HEK293 (cell line): ENCODE data around the gene HNRNPUL1.

Source experiments
- CTCF ChIA-PET: fragments of 350-600 bp; formaldehyde crosslinking; extraction: SDS; loops from one replicate; lab custom pipeline; 2021; ENCODE audit warnings: antibody characterized with exemption; lab: Yijun Ruan, JAX
- POLR2A ChIA-PET: fragments of 300-600 bp; formaldehyde crosslinking; extraction: SDS; loops from one replicate; lab custom pipeline; 2020; ENCODE audit warnings: antibody characterized with exemption, inconsistent platforms; lab: Yijun Ruan, JAX
- H3K27ac ChIP-seq: fragments of 200-500 bp; sonication (Bioruptor generic); 2 replicates; pipeline ENCODE4 v1.5.1; 2014; ENCODE audit warnings: low read depth, low read length, control low read depth, inconsistent platforms; ENCODE audit errors: extremely low read depth
- H3K36me3 ChIP-seq, 2 experiments: fragments of 200-500 bp in 1 of 2; sonication (Bioruptor generic) in 1 of 2; 1 replicate in 1 of 2; 2 replicates in 1 of 2; pipeline ENCODE4 v1.5.1; 2014 to 2017; ENCODE audit warnings: inconsistent platforms in 2 of 2, low read length in 2 of 2; ENCODE audit not compliant: control insufficient read depth in 2 of 2, insufficient read depth in 1 of 2
- H3K4me1 ChIP-seq: fragments of 200-500 bp; sonication (Bioruptor generic); 2 replicates; pipeline ENCODE4 v1.5.1; 2014; ENCODE audit warnings: mild to moderate bottlenecking, low read length, inconsistent platforms; ENCODE audit not compliant: control insufficient read depth, insufficient read depth
- H3K4me3 ChIP-seq: 2 replicates; pipeline ENCODE4 v1.5.1; 2011; ENCODE audit warnings: low read depth, mild to moderate bottlenecking, control low read depth, low read length, moderate library complexity
- H3K9me3 ChIP-seq: fragments of 200-500 bp; sonication (Bioruptor generic); 2 replicates; pipeline ENCODE4 v1.5.1; 2014; ENCODE audit warnings: low read depth, low read length, inconsistent platforms; ENCODE audit not compliant: control insufficient read depth, insufficient read depth
- GLI4 ChIP-seq: fragments of 450-650 bp; formaldehyde crosslinking; IDR thresholded peaks from 2 replicates; pipeline ENCODE4 v1.5.1; 2016; ENCODE audit warnings: missing biosample characterization, missing genetic modification characterization
- PRDM10 ChIP-seq: fragments of 450-650 bp; formaldehyde crosslinking; IDR thresholded peaks from 2 replicates; pipeline ENCODE4 v1.5.1; 2016; ENCODE audit warnings: missing biosample characterization, missing genetic modification characterization
- SCRT1 ChIP-seq: fragments of 450-650 bp; formaldehyde crosslinking; IDR thresholded peaks from 2 replicates; pipeline ENCODE4 v1.5.1; 2016; ENCODE audit warnings: missing biosample characterization, missing genetic modification characterization, borderline replicate concordance
- ZFP69B ChIP-seq: fragments of 450-650 bp; formaldehyde crosslinking; IDR thresholded peaks from 2 replicates; pipeline ENCODE4 v1.5.1; 2016; ENCODE audit warnings: missing biosample characterization, missing genetic modification characterization
- ZNF19 ChIP-seq: fragments of 450-650 bp; formaldehyde crosslinking; IDR thresholded peaks from 2 replicates; pipeline ENCODE4; 2016; ENCODE audit warnings: missing biosample characterization, missing genetic modification characterization, low read depth
- ZNF341 ChIP-seq: fragments of 450-650 bp; formaldehyde crosslinking; IDR thresholded peaks from 2 replicates; pipeline ENCODE4; 2016; ENCODE audit warnings: low read depth, missing biosample characterization, missing genetic modification characterization
- ZNF555 ChIP-seq: fragments of 450-650 bp; formaldehyde crosslinking; conservative IDR thresholded peaks from 2 replicates; pipeline ENCODE4 v1.5.1; 2017; ENCODE audit warnings: missing biosample characterization, mild to moderate bottlenecking, missing genetic modification characterization, inconsistent platforms
- ZNF558 ChIP-seq: fragments of 450-650 bp; formaldehyde crosslinking; IDR thresholded peaks from 2 replicates; pipeline ENCODE4 v1.5.1; 2016; ENCODE audit warnings: missing biosample characterization, missing genetic modification characterization
- ZNF600 ChIP-seq: fragments of 450-650 bp; formaldehyde crosslinking; IDR thresholded peaks from 2 replicates; pipeline ENCODE4 v1.5.1; 2016; ENCODE audit warnings: missing biosample characterization, missing genetic modification characterization
- ZNF610 ChIP-seq: fragments of 450-650 bp; formaldehyde crosslinking; IDR thresholded peaks from 2 replicates; pipeline ENCODE4 v1.5.1; 2016; ENCODE audit warnings: missing biosample characterization, missing genetic modification characterization, borderline replicate concordance
- ZNF792 ChIP-seq: fragments of 450-650 bp; formaldehyde crosslinking; IDR thresholded peaks from 2 replicates; pipeline ENCODE4 v1.5.1; 2016; ENCODE audit warnings: missing biosample characterization, missing genetic modification characterization
- ZSCAN23 ChIP-seq: fragments of 450-650 bp; formaldehyde crosslinking; IDR thresholded peaks from 2 replicates; pipeline ENCODE4 v1.5.1; 2016; ENCODE audit warnings: missing biosample characterization, missing genetic modification characterization
- TF ChIP-seq, protein P1 (sequence below): fragments of 450-650 bp; IDR thresholded peaks from 2 replicates; pipeline ENCODE4 v1.5.1; 2018; ENCODE audit warnings: missing biosample characterization, missing genetic modification characterization
- TF ChIP-seq, protein P2 (sequence below): fragments of 450-650 bp; formaldehyde crosslinking; IDR thresholded peaks from 2 replicates; pipeline ENCODE4 v1.5.1; 2016; ENCODE audit warnings: missing biosample characterization, missing genetic modification characterization
- TF ChIP-seq, protein P3 (sequence below): fragments of 450-650 bp; formaldehyde crosslinking; IDR thresholded peaks from 2 replicates; pipeline ENCODE4 v1.5.1; 2017; ENCODE audit warnings: missing biosample characterization, missing genetic modification characterization
- TF ChIP-seq, protein P4 (sequence below): fragments of 450-650 bp; formaldehyde crosslinking; IDR thresholded peaks from 2 replicates; pipeline ENCODE4 v1.5.1; 2016; ENCODE audit warnings: missing biosample characterization, missing genetic modification characterization
- TF ChIP-seq, protein P5 (sequence below): fragments of 450-650 bp; formaldehyde crosslinking; IDR thresholded peaks from 2 replicates; pipeline ENCODE4 v1.5.1; 2016; ENCODE audit warnings: missing biosample characterization, missing genetic modification characterization
- TF ChIP-seq, protein P6 (sequence below): fragments of 450-650 bp; formaldehyde crosslinking; IDR thresholded peaks from 2 replicates; pipeline ENCODE4 v1.5.1; 2016; ENCODE audit warnings: missing biosample characterization, missing genetic modification characterization
- TF ChIP-seq, protein P7 (sequence below): fragments of 450-650 bp; formaldehyde crosslinking; IDR thresholded peaks from 2 replicates; pipeline ENCODE4 v1.5.1; 2016; ENCODE audit warnings: missing biosample characterization, missing genetic modification characterization

Gene HNRNPUL1

DNA sequence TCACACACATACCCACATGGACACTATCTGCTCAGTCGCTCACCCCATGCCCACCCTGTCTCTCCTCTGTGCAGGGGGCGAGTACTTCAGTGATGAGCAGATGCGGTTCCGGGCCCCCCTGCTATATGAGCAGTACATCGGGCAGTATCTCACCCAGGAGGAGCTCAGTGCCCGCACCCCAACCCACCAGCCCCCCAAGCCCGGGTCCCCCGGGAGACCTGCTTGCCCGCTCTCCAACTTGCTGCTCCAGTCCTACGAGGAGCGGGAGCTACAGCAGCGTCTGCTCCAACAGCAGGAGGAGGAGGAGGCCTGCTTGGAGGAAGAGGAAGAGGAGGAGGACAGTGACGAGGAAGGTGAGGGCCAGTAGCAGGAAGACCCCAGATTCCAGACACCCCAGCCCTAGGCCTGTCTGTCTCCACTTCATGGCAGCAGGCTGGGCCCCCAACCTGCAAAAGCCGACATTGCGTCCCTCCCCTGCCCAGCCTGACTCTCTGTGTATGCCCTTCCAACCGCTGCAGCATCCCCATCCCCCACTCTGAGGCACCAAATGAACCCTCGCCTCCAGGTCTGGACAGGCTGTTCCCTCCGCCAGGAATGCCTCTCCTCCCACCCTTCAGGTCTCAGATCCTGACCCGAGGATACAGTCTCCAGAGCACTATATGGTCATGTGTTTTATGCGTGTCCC, 55.5 kb downstream of the HNRNPUL1 start:
- Histone ChIP-seq H3K27ac (no peak overlapping the region), H3K36me3 (peaks cover 50 to 68% of the 10 kb centered on the region in 2 experiments), H3K4me3 (no peak overlapping the region), H3K9me3 (no peaks in the 10 kb centered on the region), H3K4me1 (peaks cover 18% of the 10 kb centered on the region)
- ChIA-PET POLR2A (interaction anchor here (1.0 to 1.5 kb wide), 2 partner anchors 9 to 22 kb away, joined by 3 to 4 read pairs; no protein-coding TSS in a partner anchor), CTCF (interaction anchor here (2.5 kb wide), 1 partner anchor 11 kb away, joined by 11 read pairs; no protein-coding TSS in a partner anchor)
- TF ChIP-seq ZNF341 (tag by site-specific recombination) (0 out of 2 replicates have a peak, but pooled peaks have one; percentile 17), GLI4 (tag by site-specific recombination) (no peak), ZNF600 (no peak), ZNF610 (tag by site-specific recombination) (no peak), ZSCAN23 (no peak), ZNF792 (tag by site-specific recombination) (no peak), ZFP69B (no peak), SCRT1 (tag by site-specific recombination) (no peak)
- TF ChIP-seq, protein P1, sequence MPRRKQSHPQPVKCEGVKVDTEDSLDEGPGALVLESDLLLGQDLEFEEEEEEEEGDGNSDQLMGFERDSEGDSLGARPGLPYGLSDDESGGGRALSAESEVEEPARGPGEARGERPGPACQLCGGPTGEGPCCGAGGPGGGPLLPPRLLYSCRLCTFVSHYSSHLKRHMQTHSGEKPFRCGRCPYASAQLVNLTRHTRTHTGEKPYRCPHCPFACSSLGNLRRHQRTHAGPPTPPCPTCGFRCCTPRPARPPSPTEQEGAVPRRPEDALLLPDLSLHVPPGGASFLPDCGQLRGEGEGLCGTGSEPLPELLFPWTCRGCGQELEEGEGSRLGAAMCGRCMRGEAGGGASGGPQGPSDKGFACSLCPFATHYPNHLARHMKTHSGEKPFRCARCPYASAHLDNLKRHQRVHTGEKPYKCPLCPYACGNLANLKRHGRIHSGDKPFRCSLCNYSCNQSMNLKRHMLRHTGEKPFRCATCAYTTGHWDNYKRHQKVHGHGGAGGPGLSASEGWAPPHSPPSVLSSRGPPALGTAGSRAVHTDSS (tag by site-specific recombination): peak; percentile 73
- TF ChIP-seq, protein P2, sequence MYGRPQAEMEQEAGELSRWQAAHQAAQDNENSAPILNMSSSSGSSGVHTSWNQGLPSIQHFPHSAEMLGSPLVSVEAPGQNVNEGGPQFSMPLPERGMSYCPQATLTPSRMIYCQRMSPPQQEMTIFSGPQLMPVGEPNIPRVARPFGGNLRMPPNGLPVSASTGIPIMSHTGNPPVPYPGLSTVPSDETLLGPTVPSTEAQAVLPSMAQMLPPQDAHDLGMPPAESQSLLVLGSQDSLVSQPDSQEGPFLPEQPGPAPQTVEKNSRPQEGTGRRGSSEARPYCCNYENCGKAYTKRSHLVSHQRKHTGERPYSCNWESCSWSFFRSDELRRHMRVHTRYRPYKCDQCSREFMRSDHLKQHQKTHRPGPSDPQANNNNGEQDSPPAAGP (tag by site-specific recombination): no peak
- TF ChIP-seq, protein P3, sequence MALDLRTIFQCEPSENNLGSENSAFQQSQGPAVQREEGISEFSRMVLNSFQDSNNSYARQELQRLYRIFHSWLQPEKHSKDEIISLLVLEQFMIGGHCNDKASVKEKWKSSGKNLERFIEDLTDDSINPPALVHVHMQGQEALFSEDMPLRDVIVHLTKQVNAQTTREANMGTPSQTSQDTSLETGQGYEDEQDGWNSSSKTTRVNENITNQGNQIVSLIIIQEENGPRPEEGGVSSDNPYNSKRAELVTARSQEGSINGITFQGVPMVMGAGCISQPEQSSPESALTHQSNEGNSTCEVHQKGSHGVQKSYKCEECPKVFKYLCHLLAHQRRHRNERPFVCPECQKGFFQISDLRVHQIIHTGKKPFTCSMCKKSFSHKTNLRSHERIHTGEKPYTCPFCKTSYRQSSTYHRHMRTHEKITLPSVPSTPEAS (tag by site-specific recombination): no peak
- TF ChIP-seq, protein P4, sequence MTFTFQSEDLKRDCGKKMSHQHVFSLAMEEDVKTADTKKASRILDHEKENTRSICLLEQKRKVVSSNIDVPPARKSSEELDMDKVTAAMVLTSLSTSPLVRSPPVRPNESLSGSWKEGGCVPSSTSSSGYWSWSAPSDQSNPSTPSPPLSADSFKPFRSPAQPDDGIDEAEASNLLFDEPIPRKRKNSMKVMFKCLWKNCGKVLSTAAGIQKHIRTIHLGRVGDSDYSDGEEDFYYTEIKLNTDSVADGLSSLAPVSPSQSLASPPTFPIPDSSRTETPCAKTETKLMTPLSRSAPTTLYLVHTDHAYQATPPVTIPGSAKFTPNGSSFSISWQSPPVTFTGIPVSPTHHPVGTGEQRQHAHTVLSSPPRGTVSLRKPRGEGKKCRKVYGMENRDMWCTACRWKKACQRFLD (tag by site-specific recombination): no peak
- TF ChIP-seq, protein P5, sequence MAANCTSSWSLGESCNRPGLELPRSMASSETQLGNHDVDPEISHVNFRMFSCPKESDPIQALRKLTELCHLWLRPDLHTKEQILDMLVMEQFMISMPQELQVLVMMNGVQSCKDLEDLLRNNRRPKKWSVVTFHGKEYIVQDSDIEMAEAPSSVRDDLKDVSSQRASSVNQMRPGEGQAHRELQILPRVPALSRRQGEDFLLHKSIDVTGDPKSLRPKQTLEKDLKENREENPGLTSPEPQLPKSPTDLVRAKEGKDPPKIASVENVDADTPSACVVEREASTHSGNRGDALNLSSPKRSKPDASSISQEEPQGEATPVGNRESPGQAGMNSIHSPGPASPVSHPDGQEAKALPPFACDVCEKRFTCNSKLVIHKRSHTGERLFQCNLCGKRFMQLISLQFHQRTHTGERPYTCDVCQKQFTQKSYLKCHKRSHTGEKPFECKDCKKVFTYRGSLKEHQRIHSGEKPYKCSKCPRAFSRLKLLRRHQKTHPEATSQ (tag by site-specific recombination): no peak

DNA sequence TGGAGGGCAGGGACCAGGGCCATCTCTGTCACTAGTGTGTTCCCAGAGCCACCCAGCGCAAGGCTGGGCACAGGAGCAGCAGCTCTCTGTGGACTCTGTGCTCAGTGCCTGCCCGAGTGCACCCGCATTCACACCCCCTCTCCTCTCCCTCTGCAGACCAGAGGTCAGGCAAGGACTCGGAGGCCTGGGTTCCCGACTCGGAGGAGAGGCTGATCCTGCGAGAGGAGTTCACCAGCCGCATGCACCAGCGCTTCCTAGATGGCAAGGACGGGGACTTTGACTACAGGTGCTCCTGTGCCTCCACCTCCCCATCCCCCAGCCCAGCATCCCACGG, 56.0 kb downstream of the HNRNPUL1 start:
- Histone ChIP-seq H3K4me3 (no peak overlapping the region), H3K9me3 (no peaks in the 10 kb centered on the region), H3K36me3 (peaks cover 45 to 67% of the 10 kb centered on the region in 2 experiments), H3K4me1 (peaks cover 22% of the 10 kb centered on the region), H3K27ac (no peak overlapping the region)
- CTCF ChIA-PET: interaction anchor here (0.5 to 2.5 kb wide), 3 partner anchors 12 to 239 kb away, joined by 3 to 11 read pairs (median 3); no protein-coding TSS in a partner anchor
- POLR2A ChIA-PET: no interaction called here
- TF ChIP-seq, protein P6, sequence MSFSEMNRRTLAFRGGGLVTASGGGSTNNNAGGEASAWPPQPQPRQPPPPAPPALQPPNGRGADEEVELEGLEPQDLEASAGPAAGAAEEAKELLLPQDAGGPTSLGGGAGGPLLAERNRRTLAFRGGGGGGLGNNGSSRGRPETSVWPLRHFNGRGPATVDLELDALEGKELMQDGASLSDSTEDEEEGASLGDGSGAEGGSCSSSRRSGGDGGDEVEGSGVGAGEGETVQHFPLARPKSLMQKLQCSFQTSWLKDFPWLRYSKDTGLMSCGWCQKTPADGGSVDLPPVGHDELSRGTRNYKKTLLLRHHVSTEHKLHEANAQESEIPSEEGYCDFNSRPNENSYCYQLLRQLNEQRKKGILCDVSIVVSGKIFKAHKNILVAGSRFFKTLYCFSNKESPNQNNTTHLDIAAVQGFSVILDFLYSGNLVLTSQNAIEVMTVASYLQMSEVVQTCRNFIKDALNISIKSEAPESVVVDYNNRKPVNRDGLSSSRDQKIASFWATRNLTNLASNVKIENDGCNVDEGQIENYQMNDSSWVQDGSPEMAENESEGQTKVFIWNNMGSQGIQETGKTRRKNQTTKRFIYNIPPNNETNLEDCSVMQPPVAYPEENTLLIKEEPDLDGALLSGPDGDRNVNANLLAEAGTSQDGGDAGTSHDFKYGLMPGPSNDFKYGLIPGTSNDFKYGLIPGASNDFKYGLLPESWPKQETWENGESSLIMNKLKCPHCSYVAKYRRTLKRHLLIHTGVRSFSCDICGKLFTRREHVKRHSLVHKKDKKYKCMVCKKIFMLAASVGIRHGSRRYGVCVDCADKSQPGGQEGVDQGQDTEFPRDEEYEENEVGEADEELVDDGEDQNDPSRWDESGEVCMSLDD: no peak
- TF ChIP-seq ZNF558 (no peak), ZNF555 (tag by site-specific recombination) (no peak), PRDM10 (tag by site-specific recombination) (no peak), ZNF19 (tag by site-specific recombination) (no peak)
- TF ChIP-seq, protein P7, sequence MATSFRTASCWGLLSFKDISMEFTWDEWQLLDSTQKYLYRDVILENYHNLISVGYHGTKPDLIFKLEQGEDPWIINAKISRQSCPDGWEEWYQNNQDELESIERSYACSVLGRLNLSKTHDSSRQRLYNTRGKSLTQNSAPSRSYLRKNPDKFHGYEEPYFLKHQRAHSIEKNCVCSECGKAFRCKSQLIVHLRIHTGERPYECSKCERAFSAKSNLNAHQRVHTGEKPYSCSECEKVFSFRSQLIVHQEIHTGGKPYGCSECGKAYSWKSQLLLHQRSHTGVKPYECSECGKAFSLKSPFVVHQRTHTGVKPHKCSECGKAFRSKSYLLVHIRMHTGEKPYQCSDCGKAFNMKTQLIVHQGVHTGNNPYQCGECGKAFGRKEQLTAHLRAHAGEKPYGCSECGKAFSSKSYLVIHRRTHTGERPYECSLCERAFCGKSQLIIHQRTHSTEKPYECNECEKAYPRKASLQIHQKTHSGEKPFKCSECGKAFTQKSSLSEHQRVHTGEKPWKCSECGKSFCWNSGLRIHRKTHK: no peak
